ENCODE measurements around the gene SEL1L3.

DNA sequence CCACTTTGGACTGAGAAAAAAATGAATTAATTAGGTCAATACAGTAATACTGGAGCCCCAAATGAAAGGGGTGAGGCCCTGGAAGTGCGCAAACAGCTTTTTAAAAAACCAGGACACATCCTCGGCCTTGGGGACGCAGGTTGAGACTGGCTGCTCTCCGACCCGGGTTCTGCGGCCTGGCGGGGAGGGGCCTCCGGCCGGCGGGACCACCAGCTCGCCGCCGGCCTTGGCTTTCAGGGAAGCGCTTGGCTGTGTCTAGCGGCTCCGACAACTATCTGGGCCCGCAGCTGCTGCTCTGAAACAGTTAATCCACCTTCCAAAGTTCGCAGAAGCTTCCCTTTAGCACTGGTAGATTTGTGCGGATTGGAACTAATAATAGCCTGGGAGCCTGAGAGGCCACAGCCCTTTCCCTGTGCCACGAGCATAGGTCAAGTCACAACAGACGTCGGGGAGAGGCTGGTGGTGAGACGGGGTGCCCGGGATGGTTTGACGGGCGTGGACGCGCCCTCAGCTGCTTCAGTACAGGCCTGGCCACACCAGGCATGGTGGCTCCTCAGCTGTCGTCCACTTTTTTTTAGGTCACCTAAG lies 1.1 kb upstream of the SEL1L3 start:
- TF ChIP-seq, protein P1, sequence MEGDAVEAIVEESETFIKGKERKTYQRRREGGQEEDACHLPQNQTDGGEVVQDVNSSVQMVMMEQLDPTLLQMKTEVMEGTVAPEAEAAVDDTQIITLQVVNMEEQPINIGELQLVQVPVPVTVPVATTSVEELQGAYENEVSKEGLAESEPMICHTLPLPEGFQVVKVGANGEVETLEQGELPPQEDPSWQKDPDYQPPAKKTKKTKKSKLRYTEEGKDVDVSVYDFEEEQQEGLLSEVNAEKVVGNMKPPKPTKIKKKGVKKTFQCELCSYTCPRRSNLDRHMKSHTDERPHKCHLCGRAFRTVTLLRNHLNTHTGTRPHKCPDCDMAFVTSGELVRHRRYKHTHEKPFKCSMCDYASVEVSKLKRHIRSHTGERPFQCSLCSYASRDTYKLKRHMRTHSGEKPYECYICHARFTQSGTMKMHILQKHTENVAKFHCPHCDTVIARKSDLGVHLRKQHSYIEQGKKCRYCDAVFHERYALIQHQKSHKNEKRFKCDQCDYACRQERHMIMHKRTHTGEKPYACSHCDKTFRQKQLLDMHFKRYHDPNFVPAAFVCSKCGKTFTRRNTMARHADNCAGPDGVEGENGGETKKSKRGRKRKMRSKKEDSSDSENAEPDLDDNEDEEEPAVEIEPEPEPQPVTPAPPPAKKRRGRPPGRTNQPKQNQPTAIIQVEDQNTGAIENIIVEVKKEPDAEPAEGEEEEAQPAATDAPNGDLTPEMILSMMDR (IDR thresholded peaks at IDR 0.05; ENCODE audit: insufficient read depth, low read length, poor library complexity, severe bottlenecking) = no peak
- no peak for TF ChIP-seq EZH2phosphoT487 (conservative IDR thresholded peaks at IDR 0.05; ENCODE audit: low read length)

All from SU-DHL-6 (cell line).